Parathyroid adenoma (tissue), 2 donors: ENCODE measurements around the gene TMED1.

Experiments used
- H2AFZ ChIP-seq: fragments of 300-600 bp; sonication (generic); one replicate; pipeline ENCODE4 v1.7.0; 2017; ENCODE audit warnings: antibody characterized with exemption, mild to moderate bottlenecking
- H3K27ac ChIP-seq: fragments of 300-600 bp; sonication (generic); one replicate; pipeline ENCODE4 v1.7.0; 2017
- H3K27me3 ChIP-seq: fragments of 300-600 bp; sonication (generic); one replicate; pipeline ENCODE4 v1.7.0; 2017; ENCODE audit warnings: low read length; ENCODE audit not compliant: control insufficient read depth, insufficient read depth
- H3K36me3 ChIP-seq: fragments of 300-600 bp; sonication (generic); one replicate; pipeline ENCODE4 v1.7.0; 2017; ENCODE audit warnings: low read length; ENCODE audit not compliant: control insufficient read depth, insufficient read depth
- H3K4me1 ChIP-seq: fragments of 300-600 bp; sonication (generic); one replicate; pipeline ENCODE4 v1.7.0; 2017; ENCODE audit warnings: control low read depth
- H3K4me2 ChIP-seq: fragments of 300-600 bp; sonication (generic); one replicate; pipeline ENCODE4 v1.7.0; 2017; ENCODE audit warnings: low read length
- H3K4me3 ChIP-seq: fragments of 300-600 bp; sonication (generic); one replicate; pipeline ENCODE4 v1.7.0; 2017; ENCODE audit warnings: low read depth, low read length
- H3K79me2 ChIP-seq: fragments of 300-600 bp; sonication (generic); one replicate; pipeline ENCODE4 v1.7.0; 2017; ENCODE audit warnings: control low read depth
- H3K9ac ChIP-seq: fragments of 300-600 bp; sonication (generic); one replicate; pipeline ENCODE4 v1.7.0; 2017; ENCODE audit warnings: mild to moderate bottlenecking
- H3K9me3 ChIP-seq: fragments of 300-600 bp; sonication (generic); one replicate; pipeline ENCODE4 v1.7.0; 2017; ENCODE audit warnings: low read length; ENCODE audit not compliant: control insufficient read depth
- CTCF ChIP-seq: fragments of 300-600 bp; sonication (generic); IDR thresholded peaks from one replicate; pipeline ENCODE4 v1.7.0; 2017; ENCODE audit warnings: antibody characterized with exemption, mild to moderate bottlenecking
- donor health status: primary hyperparathyroidism.

The TMED1 gene

GRCh38 chr19:10848230-10848856 lies 12.3 kb upstream of the TMED1 start, which contains the start of gene C19orf38:
Gene C19orf38 (plus strand): TSS chr19:10848415. CDS start chr19:10848509, 94 bp downstream.
- TF ChIP-seq CTCF, result no peak
- Histone ChIP-seq H3K27ac (no peak within 1 kb of the TSS), H3K4me3 (no peak within 1 kb of the TSS), H2AFZ (no peak within 1 kb of the TSS), H3K4me2 (no peak within 1 kb of the TSS), H3K4me1 (no peaks in the 10 kb centered on the region), H3K79me2 (no peaks in the 10 kb centered on the region), H3K27me3 (no peaks in the 10 kb centered on the region), H3K36me3 (no peaks in the 10 kb centered on the region), H3K9me3 (no peaks in the 10 kb centered on the region), H3K9ac (no peak within 1 kb of the TSS)

GRCh38 chr19:10846500-10847202 lies 10.6 kb upstream of the TMED1 start:
- Histone ChIP-seq H3K4me1 (no peaks in the 10 kb centered on the region), H3K36me3 (no peaks in the 10 kb centered on the region), H3K9me3 (no peaks in the 10 kb centered on the region), H2AFZ (no peak overlapping the region), H3K9ac (no peak overlapping the region), H3K27ac (no peak overlapping the region), H3K27me3 (no peaks in the 10 kb centered on the region), H3K4me2 (no peak overlapping the region), H3K4me3 (no peak overlapping the region), H3K79me2 (no peaks in the 10 kb centered on the region)
- no peak for TF ChIP-seq CTCF

- Histone ChIP-seq H3K9ac (no peak overlapping the region), H3K36me3 (no peaks in the 10 kb centered on the region), H3K9me3 (no peaks in the 10 kb centered on the region), H3K27me3 (no peaks in the 10 kb centered on the region), H3K79me2 (no peaks in the 10 kb centered on the region), H3K4me2 (no peak overlapping the region), H3K4me3 (no peak overlapping the region), H3K27ac (no peak overlapping the region), H3K4me1 (no peaks in the 10 kb centered on the region), H2AFZ (no peak overlapping the region)
- TF ChIP-seq CTCF, result no peak
Measured at GRCh38 chr19:10842788-10843187, 6.8 kb upstream of the TMED1 start.

- Histone ChIP-seq H3K9me3 (no peaks in the 10 kb centered on the region), H3K4me1 (no peaks in the 10 kb centered on the region), H3K9ac (no peak overlapping the region), H3K4me2 (no peak overlapping the region), H3K79me2 (no peaks in the 10 kb centered on the region), H3K27ac (no peak overlapping the region), H3K27me3 (no peaks in the 10 kb centered on the region), H3K36me3 (no peaks in the 10 kb centered on the region), H2AFZ (no peak overlapping the region), H3K4me3 (no peak overlapping the region)
- TF ChIP-seq CTCF, result no peak
Measured at GRCh38 chr19:10839114-10840050, 3.4 kb upstream of the TMED1 start.
